Mucosa of descending colon (tissue), 3 donors: Measurements from ENCODE around the gene TMEM250. TPM values are rescaled to one million over a fixed set of nuclear protein-coding genes. Genes with fewer than 3 reads are reported as not detected.

Experiments used
- ATAC-seq: fragments of 200-7000 bp; cut with Tn5 transposase; one replicate; pipeline ENCODE4 v1.9.1; 2020; ENCODE audit warnings: mild to moderate bottlenecking, moderate library complexity
- DNase-seq, 3 donors: peaks; one replicate each; pipeline ENCODE4 v3.0.0-alpha.2; 2020
- H3K36me3 ChIP-seq: fragments of 200-600 bp; one replicate; pipeline ENCODE4 v1.8.0; 2021; ENCODE audit warnings: low read depth, mild to moderate bottlenecking
- H3K4me1 ChIP-seq: fragments of 200-600 bp; one replicate; pipeline ENCODE4 v1.8.0; 2021; ENCODE audit warnings: low read depth, mild to moderate bottlenecking
- H3K4me3 ChIP-seq: fragments of 200-600 bp; one replicate; pipeline ENCODE4 v1.8.0; 2021; ENCODE audit warnings: mild to moderate bottlenecking
- H3K9me3 ChIP-seq: fragments of 200-600 bp; one replicate; pipeline ENCODE4 v1.8.0; 2021; ENCODE audit warnings: mild to moderate bottlenecking
- CTCF ChIP-seq: fragments of 200-600 bp; IDR thresholded peaks from one replicate; pipeline ENCODE4 v1.8.0; 2022; ENCODE audit warnings: antibody characterized with exemption, mild to moderate bottlenecking
- intact Hi-C, 2 donors: fragments of 100-400 bp; cut with DNase I in 1 of 2; cut with micrococcal nuclease in 1 of 2; formaldehyde crosslinking; loops; one replicate each; pipeline versions ENCODE4 v1.11.0 to v1.11.1; 2022; cut with DNase I, micrococcal nuclease
- total RNA-seq, 3 donors: library from RNA; stranded (reverse); fragmentation: NEBNext Ultra II Directional in 2 of 3; extraction: Animal tissue kit (Norgen Biotek cat#: 25700) in 2 of 3; gene quantifications; one replicate each; pipeline versions ENCODE4 v1.2.1 to v1.2.4, GENCODE V29; 2021 to 2023
- donor health status: DM: no; HTN: no; CAD: no; lungs with moderate emphysema.
- donor health status: DM: no; HTN: no; CAD: no.
- donor health status: DM: no; HTN: yes; CAD: no.

Gene TMEM250
- total RNA-seq, 3 donors from 2014 or later: 47.4 to 54.1 (median 52.0) TPM

GRCh38 chr9:136141682-136142413 is 23.2 kb upstream of the TMEM250 start:
- peak in 1 of 3 donors; percentile 36 for DNase-seq
- Histone ChIP-seq H3K9me3 (no peaks in the 10 kb centered on the region), H3K4me3 (no peak overlapping the region), H3K36me3 (no peaks in the 10 kb centered on the region), H3K4me1 (no peaks in the 10 kb centered on the region)
- intact Hi-C loops: no loop called here
- TF ChIP-seq CTCF: no peak
- ATAC-seq: no peak

GRCh38 chr9:136140966-136141365 is 22.3 kb upstream of the TMEM250 start:
- no peak for DNase-seq
- H3K4me3 ChIP-seq: no peak overlapping the region
- ATAC-seq: no peak
- intact Hi-C loops: no loop called here
- H3K4me1 ChIP-seq: no peaks in the 10 kb centered on the region
- no peak for TF ChIP-seq CTCF
- H3K9me3 ChIP-seq: no peaks in the 10 kb centered on the region
- no peaks in the 10 kb centered on the region for H3K36me3 ChIP-seq

- DNase-seq (no peak), ATAC-seq (no peak)
Measured at GRCh38 chr9:136140046-136140445, 21.4 kb upstream of the TMEM250 start.

GRCh38 chr9:136138566-136138965 is 19.9 kb upstream of the TMEM250 start:
- H3K36me3 ChIP-seq: no peaks in the 10 kb centered on the region
- intact Hi-C loops: no loop called here
- ATAC-seq (no peak), DNase-seq (peak in 2 of 3 donors; percentile 47 to 60)
- H3K4me3 ChIP-seq: no peak overlapping the region
- TF ChIP-seq CTCF: no peak
- H3K9me3 ChIP-seq: no peaks in the 10 kb centered on the region
- H3K4me1 ChIP-seq: peaks cover under 1% of the 10 kb centered on the region

More at GRCh38 chr9:136140046-136140445, 21.4 kb upstream of the TMEM250 start:
- Histone ChIP-seq H3K36me3 (no peaks in the 10 kb centered on the region), H3K9me3 (no peaks in the 10 kb centered on the region), H3K4me3 (no peak overlapping the region), H3K4me1 (no peaks in the 10 kb centered on the region)
- no peak for TF ChIP-seq CTCF
- intact Hi-C loops: no loop called here

GRCh38 chr9:136137321-136138265 is 18.9 kb upstream of the TMEM250 start:
- H3K36me3 ChIP-seq: no peaks in the 10 kb centered on the region
- H3K4me1 ChIP-seq: peaks cover 4% of the 10 kb centered on the region
- no peak for ATAC-seq
- intact Hi-C loops: no loop called here
- TF ChIP-seq CTCF: no peak
- no peaks in the 10 kb centered on the region for H3K9me3 ChIP-seq
- no peak overlapping the region for H3K4me3 ChIP-seq
- no peak for DNase-seq
